ENCODE results near the gene EPC2. TPM values are rescaled to one million over a fixed set of nuclear protein-coding genes. Genes with fewer than 3 reads are reported as not detected.

EPC2 gene
- total and polyA plus RNA-seq, 10 of the 15 experiments (the other 5 are each of a cell fraction or from before 2014, with no cell fraction given) = 2.0 to 16.5 (median 10.8) TPM

DNA sequence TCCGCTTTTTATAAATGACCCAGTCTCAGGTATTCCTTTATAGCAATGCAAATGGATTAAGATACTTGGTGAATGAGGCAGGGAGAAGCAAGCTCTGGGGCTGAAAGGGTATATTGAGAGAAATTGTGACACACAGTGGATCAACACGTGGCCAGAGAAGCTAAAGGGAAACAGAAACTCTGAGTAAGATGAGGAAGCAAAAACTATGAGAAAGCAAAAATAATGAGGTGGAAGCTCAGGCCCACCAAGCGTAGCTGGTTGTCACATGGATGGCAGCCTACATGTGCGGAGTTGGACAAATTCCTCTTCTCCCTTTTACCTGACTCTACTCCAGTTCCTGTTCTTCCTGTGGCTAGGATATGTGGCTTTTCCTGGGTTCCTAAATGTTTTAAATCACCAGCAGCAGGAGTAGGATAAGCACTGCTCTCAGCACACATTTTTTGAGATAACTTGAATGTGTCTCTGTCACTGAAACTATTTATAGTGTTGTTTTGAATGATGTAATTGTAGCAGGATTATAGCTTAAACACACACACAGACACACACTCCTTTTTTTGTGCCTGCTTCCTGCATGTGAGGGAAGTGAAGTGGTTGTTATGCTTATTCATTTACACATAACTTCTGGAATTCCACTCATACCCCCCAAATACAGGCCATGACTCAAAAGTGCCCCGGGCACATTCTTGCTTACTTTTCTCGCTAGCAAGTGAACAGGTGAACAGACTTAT lies 30.1 kb upstream of the EPC2 start (continued):
- TF ChIP-seq, protein P1, sequence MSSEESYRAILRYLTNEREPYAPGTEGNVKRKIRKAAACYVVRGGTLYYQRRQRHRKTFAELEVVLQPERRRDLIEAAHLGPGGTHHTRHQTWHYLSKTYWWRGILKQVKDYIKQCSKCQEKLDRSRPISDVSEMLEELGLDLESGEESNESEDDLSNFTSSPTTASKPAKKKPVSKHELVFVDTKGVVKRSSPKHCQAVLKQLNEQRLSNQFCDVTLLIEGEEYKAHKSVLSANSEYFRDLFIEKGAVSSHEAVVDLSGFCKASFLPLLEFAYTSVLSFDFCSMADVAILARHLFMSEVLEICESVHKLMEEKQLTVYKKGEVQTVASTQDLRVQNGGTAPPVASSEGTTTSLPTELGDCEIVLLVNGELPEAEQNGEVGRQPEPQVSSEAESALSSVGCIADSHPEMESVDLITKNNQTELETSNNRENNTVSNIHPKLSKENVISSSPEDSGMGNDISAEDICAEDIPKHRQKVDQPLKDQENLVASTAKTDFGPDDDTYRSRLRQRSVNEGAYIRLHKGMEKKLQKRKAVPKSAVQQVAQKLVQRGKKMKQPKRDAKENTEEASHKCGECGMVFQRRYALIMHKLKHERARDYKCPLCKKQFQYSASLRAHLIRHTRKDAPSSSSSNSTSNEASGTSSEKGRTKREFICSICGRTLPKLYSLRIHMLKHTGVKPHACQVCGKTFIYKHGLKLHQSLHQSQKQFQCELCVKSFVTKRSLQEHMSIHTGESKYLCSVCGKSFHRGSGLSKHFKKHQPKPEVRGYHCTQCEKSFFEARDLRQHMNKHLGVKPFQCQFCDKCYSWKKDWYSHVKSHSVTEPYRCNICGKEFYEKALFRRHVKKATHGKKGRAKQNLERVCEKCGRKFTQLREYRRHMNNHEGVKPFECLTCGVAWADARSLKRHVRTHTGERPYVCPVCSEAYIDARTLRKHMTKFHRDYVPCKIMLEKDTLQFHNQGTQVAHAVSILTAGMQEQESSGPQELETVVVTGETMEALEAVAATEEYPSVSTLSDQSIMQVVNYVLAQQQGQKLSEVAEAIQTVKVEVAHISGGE (CRISPR knock-in tag; IDR thresholded peaks at IDR 0.05) = no peak
- TF ChIP-seq, protein P2, sequence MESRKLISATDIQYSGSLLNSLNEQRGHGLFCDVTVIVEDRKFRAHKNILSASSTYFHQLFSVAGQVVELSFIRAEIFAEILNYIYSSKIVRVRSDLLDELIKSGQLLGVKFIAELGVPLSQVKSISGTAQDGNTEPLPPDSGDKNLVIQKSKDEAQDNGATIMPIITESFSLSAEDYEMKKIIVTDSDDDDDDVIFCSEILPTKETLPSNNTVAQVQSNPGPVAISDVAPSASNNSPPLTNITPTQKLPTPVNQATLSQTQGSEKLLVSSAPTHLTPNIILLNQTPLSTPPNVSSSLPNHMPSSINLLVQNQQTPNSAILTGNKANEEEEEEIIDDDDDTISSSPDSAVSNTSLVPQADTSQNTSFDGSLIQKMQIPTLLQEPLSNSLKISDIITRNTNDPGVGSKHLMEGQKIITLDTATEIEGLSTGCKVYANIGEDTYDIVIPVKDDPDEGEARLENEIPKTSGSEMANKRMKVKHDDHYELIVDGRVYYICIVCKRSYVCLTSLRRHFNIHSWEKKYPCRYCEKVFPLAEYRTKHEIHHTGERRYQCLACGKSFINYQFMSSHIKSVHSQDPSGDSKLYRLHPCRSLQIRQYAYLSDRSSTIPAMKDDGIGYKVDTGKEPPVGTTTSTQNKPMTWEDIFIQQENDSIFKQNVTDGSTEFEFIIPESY (IDR thresholded peaks at IDR 0.05) = no peak
- TF ChIP-seq KAT2A (conservative IDR thresholded peaks at IDR 0.05; ENCODE audit: control insufficient read depth, low read depth, low read length) (no peak), RFX5 (IDR thresholded peaks at IDR 0.05; ENCODE audit: low read depth, low read length) (no peak), FOXK2 (IDR thresholded peaks at IDR 0.05) (no peak), SUPT20H (IDR thresholded peaks at IDR 0.05; ENCODE audit: borderline replicate concordance, control insufficient read depth, low read depth, low read length) (no peak), RAD51 (IDR thresholded peaks at IDR 0.05) (peak; percentile 80), TCF12 (IDR thresholded peaks at IDR 0.05; ENCODE audit: low read depth, low read length) (no peak), RB1 (IDR thresholded peaks at IDR 0.05; ENCODE audit: borderline replicate concordance) (no peak), ESRRA (IDR thresholded peaks at IDR 0.05; ENCODE audit: low read length) (no peak), ZNF274 (IDR thresholded peaks at IDR 0.05; ENCODE audit: insufficient read depth, insufficient read length) (no peak)
- TF ChIP-seq, protein P3, sequence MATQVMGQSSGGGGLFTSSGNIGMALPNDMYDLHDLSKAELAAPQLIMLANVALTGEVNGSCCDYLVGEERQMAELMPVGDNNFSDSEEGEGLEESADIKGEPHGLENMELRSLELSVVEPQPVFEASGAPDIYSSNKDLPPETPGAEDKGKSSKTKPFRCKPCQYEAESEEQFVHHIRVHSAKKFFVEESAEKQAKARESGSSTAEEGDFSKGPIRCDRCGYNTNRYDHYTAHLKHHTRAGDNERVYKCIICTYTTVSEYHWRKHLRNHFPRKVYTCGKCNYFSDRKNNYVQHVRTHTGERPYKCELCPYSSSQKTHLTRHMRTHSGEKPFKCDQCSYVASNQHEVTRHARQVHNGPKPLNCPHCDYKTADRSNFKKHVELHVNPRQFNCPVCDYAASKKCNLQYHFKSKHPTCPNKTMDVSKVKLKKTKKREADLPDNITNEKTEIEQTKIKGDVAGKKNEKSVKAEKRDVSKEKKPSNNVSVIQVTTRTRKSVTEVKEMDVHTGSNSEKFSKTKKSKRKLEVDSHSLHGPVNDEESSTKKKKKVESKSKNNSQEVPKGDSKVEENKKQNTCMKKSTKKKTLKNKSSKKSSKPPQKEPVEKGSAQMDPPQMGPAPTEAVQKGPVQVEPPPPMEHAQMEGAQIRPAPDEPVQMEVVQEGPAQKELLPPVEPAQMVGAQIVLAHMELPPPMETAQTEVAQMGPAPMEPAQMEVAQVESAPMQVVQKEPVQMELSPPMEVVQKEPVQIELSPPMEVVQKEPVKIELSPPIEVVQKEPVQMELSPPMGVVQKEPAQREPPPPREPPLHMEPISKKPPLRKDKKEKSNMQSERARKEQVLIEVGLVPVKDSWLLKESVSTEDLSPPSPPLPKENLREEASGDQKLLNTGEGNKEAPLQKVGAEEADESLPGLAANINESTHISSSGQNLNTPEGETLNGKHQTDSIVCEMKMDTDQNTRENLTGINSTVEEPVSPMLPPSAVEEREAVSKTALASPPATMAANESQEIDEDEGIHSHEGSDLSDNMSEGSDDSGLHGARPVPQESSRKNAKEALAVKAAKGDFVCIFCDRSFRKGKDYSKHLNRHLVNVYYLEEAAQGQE (IDR thresholded peaks at IDR 0.05; ENCODE audit: low read depth, low read length) = no peak
- TF ChIP-seq, protein P4, sequence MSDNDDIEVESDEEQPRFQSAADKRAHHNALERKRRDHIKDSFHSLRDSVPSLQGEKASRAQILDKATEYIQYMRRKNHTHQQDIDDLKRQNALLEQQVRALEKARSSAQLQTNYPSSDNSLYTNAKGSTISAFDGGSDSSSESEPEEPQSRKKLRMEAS (IDR thresholded peaks at IDR 0.05; ENCODE audit: low read depth, low read length) = no peak; the same call in 1 of the 2 replicates
- TF ChIP-seq, protein P5, sequence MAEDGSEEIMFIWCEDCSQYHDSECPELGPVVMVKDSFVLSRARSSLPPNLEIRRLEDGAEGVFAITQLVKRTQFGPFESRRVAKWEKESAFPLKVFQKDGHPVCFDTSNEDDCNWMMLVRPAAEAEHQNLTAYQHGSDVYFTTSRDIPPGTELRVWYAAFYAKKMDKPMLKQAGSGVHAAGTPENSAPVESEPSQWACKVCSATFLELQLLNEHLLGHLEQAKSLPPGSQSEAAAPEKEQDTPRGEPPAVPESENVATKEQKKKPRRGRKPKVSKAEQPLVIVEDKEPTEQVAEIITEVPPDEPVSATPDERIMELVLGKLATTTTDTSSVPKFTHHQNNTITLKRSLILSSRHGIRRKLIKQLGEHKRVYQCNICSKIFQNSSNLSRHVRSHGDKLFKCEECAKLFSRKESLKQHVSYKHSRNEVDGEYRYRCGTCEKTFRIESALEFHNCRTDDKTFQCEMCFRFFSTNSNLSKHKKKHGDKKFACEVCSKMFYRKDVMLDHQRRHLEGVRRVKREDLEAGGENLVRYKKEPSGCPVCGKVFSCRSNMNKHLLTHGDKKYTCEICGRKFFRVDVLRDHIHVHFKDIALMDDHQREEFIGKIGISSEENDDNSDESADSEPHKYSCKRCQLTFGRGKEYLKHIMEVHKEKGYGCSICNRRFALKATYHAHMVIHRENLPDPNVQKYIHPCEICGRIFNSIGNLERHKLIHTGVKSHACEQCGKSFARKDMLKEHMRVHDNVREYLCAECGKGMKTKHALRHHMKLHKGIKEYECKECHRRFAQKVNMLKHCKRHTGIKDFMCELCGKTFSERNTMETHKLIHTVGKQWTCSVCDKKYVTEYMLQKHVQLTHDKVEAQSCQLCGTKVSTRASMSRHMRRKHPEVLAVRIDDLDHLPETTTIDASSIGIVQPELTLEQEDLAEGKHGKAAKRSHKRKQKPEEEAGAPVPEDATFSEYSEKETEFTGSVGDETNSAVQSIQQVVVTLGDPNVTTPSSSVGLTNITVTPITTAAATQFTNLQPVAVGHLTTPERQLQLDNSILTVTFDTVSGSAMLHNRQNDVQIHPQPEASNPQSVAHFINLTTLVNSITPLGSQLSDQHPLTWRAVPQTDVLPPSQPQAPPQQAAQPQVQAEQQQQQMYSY (CRISPR knock-in tag; IDR thresholded peaks at IDR 0.05) = no peak
